ENCODE measurements around the gene BTN3A1.
A peak's percentile ranks its signal among the peaks of the same experiment; 100 is the strongest.
"Not testable (repeated sequence)": the region's sequence is repeated elsewhere in the genome, so short reads cannot be mapped to it uniquely, and the experiment has no call there.

Gene BTN3A1

GRCh38 chr6:26415036-26415614 lies 13.1 kb downstream of the BTN3A1 start:
- DNase-seq (ENCODE audit: low spot score) = no peak

- DNase-seq (ENCODE audit: low spot score) = no peak
These were observed 13.7 kb downstream of the BTN3A1 start for GRCh38 chr6:26415791-26416190.

DNA sequence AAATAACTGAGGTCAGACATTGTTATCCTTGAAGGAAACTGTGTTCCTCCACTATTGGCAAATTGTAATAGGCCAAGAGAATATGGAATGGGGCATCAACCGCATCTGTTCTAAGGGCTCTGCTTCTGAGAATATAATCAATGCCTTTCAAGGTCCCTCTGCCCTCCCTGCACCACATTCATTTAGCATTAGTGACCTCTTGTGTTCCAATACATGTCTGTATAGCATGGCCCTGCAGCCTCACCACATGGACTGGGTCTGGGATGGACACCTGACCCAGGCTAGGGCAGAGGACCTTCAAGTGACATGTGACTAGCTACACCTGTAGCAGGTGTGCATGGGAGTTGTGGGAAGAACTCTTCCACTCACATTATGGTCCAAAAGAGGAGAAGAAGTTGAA lies 14.2 kb downstream of the BTN3A1 start:
- DNase-seq (ENCODE audit: low spot score) = no peak

DNA sequence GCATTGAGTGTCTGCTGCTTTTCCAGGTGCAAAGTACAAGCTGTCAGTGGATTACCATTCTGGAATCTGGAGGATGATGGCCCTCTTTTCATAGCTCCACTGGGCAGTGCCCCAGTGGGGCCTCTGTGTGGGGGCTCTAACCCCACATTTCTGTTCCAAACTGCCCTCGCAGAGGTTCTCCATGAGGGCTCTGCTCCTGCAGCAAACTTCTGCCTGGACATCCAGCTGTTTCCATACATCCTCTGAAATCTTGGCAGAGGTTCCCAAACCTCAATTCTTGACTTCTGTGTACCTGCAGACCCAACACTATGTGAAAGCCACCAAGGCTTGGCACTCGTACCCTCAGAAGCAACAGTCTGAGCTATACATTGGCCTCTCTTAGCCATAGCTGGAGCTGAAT lies 16.0 kb downstream of the BTN3A1 start:
- DNase-seq (ENCODE audit: low spot score) = not testable (repeated sequence)

- not testable (repeated sequence) for DNase-seq (ENCODE audit: low spot score)
These were observed 16.7 kb downstream of the BTN3A1 start for GRCh38 chr6:26418795-26419194.

DNA sequence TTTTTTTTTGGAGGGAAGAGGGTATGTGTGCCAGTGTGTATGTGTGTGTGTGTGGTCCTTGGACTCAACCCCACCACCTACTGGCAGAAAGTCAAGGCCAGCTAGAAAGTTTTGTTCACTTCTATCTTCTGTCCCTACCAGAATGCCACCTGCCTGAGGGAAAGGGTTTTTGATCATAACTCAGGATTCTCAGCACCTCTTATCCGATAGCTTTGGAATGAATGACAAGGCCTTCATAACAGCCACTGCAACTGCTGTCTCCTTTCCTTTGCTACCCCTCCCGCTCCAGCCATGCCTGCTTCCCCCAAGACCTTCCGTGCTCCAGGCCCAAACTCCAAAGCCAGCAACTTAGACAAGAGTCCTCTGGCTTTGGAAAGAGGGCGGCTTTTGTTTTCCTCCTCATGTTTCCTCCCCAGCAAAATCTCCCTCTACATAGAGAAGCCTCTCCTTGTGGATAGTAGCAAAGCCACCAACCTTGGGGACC lies 18.7 kb downstream of the BTN3A1 start:
- DNase-seq (ENCODE audit: low spot score) = peak; percentile 62

GRCh38 chr6:26421259-26422144 lies 19.4 kb downstream of the BTN3A1 start:
- peak; percentile 83 for DNase-seq (ENCODE audit: low spot score)

DNA sequence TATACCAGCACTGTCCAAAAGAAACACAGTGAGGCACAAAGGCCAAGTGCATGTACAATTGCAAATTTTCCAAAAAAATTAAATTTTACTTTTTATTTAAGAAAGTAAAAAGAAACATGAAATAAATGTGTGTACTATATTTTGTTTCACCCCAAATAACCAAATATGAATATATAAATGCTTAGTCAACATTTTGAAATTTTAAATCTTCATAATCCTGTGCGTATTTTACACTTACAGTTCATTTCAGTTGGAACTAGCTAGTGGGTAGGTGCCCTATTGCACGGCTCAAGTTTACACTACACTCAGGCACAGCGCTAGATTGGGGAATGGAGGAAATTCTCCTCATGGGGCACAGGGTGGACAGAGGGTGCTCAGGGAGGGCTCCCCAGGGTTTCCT lies 20.3 kb downstream of the BTN3A1 start:
- no peak for DNase-seq (ENCODE audit: low spot score)

GRCh38 chr6:26426691-26427450 lies 24.8 kb downstream of the BTN3A1 start:
- no peak for DNase-seq (ENCODE audit: low spot score)

GRCh38 chr6:26427451-26427809 lies 25.4 kb downstream of the BTN3A1 start:
- no peak for DNase-seq (ENCODE audit: low spot score)

DNA sequence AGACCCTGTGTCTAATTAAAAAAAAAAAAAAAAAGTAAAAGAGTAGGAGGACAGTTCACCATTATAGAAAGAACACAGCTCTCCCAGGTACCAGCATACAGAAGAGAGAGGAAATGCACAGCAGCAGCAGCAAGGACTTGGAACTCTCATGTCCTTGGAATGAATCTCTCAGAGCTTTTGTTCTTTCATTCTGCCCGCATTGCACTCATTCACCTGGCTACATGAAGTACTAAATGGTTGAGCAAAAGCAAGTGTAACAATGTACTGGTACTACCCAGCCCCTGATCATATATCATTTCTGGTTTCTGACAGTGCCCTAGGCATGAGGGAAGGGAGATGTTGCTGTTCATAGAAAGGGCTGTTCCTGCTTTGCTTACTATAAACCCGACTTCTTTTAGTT lies 26.1 kb downstream of the BTN3A1 start:
- no peak for DNase-seq (ENCODE audit: low spot score)

- no peak for DNase-seq (ENCODE audit: low spot score)
These were observed 28.7 kb downstream of the BTN3A1 start for GRCh38 chr6:26430787-26431186.

DNA sequence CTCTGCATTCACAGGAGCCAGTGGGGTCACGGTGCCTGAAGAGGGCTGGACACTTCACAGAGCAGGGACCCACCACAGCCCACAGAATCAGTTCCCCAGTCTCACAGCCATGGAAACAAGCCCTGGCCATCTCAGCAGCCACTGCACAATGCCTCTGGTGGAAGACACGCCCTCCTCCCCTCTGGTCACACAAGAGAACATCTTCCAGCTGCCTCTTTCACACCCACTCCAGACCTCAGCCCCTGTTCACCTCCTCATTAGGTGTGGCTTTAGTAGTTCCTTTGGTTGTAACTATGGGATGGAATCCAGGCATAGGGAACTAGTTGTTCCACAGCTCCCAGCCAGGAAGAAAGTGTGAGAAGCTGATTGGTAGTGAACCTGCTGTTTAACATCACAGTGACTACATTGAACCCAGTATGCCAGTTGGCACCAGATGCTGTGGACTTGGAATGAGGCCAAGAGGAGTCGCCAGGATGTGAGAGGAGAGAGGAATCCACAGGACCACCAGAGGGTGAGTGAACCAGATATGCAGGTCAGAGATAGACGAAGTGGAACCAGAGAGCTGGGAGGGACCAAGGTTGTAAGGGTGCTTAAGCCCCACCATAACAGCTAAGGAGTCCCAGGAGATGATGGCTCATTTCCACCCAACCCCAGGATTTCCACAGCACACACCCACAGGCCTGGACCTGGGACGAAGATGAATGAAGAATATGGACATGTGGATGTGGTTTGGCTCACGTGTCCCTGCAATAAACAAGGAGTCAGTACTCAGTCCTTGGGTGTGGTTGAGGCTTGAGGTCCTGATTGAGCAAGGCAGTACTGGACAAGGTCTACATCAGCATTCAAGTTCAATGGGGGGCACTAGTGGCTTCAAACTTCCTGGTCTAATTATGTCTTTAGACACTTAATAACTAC lies 29.4 kb downstream of the BTN3A1 start:
- no peak for DNase-seq (ENCODE audit: low spot score)

DNA sequence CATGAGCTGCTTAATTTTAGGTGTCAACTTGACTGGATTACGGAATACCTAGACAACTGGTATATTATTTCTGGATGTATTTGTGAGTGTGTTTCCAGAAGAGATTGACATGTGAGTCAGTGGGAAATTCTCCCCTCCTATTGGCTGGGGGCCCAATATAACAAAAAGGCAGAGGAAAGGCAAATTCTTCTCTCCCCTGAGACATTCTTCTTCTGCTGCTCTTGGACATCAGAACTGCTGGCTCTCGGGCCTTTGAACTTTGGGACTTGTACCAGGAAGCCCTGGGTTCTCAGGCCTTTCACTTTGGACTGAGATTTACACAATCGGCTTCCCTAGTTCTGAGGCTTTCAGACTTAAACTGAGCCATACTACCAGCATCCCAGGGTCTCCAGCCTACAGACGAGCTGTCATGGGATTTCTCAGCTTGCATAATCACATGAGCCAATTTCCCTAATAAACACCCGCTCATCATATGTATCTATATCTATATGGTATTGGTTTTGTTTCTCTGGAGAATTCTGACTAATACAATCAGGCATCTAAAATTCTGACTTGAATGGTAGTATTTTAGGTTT lies 30.6 kb downstream of the BTN3A1 start:
- DNase-seq (ENCODE audit: low spot score) = no peak

DNA sequence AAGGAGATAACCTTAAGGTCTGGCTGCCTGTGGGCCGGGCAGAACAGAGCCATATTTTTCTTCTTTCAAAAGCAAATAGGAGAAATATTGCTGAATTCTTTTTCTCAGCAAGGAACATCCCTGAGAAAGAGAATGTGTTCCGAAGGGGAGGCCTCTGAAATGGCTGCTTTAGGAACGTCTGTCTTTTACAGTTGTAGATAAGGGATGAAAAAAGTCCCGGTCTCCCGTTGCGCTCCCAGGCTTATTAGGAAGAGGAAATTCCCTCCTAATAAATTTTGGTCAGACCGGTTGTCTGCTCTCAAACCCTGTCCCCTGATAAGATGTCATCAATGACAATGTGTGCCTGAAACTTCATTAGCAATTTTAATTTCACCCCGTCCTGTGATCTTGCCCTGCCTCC lies 31.6 kb downstream of the BTN3A1 start:
- DNase-seq (ENCODE audit: low spot score) = not testable (repeated sequence)

- DNase-seq (ENCODE audit: low spot score) = no peak
These were observed 33.9 kb downstream of the BTN3A1 start for GRCh38 chr6:26436018-26436417.

DNA sequence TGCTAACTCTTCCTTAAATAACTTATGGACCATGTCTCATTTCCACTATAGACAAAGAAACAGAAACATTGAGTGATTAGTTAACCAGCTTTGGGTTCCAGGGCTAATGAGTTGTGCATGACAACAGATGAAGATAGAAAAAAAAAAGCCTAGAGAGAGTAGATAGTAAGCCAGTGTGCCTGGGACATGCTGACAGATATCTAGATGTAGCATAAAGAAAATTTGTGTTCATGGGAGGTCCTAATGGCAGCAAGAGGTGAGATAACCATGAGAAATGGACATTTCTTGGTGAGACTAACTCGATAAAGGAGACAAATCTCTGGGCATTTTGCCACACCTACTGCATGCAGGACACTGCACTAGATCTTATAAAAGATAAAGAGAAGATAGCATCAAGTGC lies 35.5 kb downstream of the BTN3A1 start:
- DNase-seq (ENCODE audit: low spot score) = no peak

GRCh38 chr6:26438000-26438399 lies 35.9 kb downstream of the BTN3A1 start:
- DNase-seq (ENCODE audit: low spot score) = no peak

DNA sequence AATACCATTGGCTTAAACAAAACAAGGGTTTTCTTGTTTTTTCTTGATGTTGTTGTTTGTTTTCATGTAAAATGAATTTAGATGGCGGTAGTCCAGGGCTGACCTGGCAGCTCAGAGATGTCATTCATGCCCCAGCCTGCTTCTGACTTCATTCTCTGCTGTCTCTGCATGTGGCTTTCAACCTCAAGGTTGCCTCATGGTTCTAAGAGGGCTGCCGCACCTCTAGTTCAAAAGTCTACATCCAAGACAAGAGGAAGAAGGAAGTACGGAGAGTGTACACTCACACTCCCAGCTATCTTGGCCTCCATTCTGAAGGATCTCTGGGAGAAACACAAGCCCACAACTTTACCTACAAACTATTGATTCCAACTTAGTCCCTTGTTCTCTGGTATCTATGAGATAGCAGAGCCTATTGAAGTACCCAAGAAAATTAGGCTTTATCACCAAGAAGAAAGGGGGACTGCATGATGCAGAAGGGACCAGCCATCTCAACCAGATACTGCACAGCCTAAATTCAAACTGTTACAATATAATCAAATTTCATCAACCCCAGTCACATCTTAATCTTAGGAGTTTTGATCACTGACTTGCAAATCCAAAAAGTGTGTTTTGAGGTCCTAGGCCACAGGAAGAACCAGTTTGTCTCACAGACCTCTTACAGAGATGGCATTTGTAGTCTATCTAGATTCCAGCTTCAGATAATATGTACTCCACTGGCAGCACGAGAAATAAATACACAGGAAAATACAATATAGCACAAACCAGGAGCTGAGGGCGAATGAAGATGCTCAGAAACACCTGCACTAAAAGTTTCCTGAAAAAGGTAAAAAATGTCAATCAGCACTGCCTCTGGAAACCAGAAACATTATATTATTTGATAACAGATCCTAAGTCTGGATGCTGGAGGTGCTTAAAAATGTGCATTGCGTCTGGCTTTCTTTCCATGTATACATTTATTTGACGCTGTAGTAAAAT lies 37.4 kb downstream of the BTN3A1 start:
- DNase-seq (ENCODE audit: low spot score) = no peak

GRCh38 chr6:26440977-26441358 lies 38.9 kb downstream of the BTN3A1 start:
- DNase-seq (ENCODE audit: low spot score) = no peak
